Stimulated activated CD8-positive, alpha-beta memory T cell treated with anti-CD3 and anti-CD28 coated beads, Interleukin-7, amount 100 ng/mL, for 1 hour (primary cell): Measurements from ENCODE around the gene PLP1.
"Not testable (repeated sequence)": the region's sequence is repeated elsewhere in the genome, so short reads cannot be mapped to it uniquely, and the experiment has no call there.

ENCODE experiments used
- DNase-seq, 2 donors: peaks; one replicate each; pipeline ENCODE4 v3.0.0-alpha.2; 2020; ENCODE audit warnings: low read depth in 2 of 2

Gene PLP1

GRCh38 chrX:103780336-103781061 is 3.9 kb downstream of the PLP1 start:
- DNase-seq: no peak

GRCh38 chrX:103781062-103781402 is 4.4 kb downstream of the PLP1 start:
- DNase-seq: no peak

GRCh38 chrX:103781706-103782105 is 5.1 kb downstream of the PLP1 start:
- no peak for DNase-seq

GRCh38 chrX:103782640-103783039 is 6.0 kb downstream of the PLP1 start:
- DNase-seq: no peak

GRCh38 chrX:103783196-103783595 is 6.6 kb downstream of the PLP1 start:
- no peak for DNase-seq

DNA sequence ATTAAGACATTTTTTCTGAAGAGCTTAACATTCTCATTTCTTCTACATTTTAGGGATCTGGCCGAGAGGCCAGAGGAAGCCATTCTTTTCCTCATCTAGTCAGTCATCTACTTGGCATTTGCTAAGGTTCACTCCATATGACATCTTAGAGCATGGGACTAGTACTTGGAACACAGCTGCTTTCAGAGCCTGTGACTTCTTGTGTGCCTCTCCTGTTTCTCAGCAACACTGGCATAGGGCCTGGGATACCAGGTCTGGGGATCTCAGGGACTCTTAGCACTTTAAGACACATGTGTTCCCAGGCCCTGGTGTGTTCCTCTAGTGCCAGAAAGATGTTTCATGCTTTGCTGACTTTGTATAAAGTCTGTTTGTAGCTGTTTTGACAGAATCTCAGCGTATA is 7.3 kb downstream of the PLP1 start:
- DNase-seq: no peak

GRCh38 chrX:103789004-103789403 is 12.4 kb downstream of the PLP1 start:
- no peak for DNase-seq

GRCh38 chrX:103791228-103791627 is 14.6 kb downstream of the PLP1 start:
- no peak for DNase-seq

- no peak for DNase-seq
Observed at GRCh38 chrX:103791826-103792485, 15.3 kb downstream of the PLP1 start.

- no peak for DNase-seq
Observed at GRCh38 chrX:103792916-103793544, 16.4 kb downstream of the PLP1 start.

- DNase-seq: no peak
Observed at GRCh38 chrX:103793545-103793940, 16.9 kb downstream of the PLP1 start.

GRCh38 chrX:103794119-103794518 is 17.5 kb downstream of the PLP1 start:
- no peak for DNase-seq

GRCh38 chrX:103797691-103798090 is 21.1 kb downstream of the PLP1 start:
- DNase-seq: no peak

- no peak for DNase-seq
Observed at GRCh38 chrX:103800318-103800717, 23.7 kb downstream of the PLP1 start.

- no peak for DNase-seq
Observed at GRCh38 chrX:103805860-103806259, 29.2 kb downstream of the PLP1 start.

DNA sequence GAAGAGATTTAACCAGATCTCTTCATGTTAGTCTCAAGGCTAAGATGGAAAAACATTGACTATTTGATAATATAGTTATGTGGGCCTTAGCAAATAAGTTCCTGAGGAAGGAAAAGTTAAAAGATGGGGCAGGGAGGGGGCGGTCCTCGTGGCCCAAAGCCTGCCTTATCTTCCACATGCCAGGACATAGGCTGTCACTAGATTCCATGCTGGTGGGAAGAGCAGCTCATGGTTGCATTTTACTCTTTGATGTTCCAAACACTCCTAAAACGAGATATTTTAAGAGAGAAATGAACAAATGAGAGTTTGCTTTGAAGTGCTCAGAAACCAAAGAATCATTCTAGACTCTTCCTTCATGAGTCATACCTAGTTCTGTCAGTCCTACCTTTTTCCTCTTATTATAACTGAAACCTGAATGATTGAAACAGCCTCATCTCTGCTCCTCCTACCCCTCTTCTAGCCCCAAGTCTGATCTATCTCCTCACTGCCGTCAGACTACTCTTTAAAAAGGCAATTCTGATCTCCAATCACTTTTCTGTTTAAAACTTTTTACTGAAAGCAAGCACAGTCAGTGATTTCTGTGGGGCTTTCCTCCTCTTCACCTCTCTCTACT is 30.3 kb downstream of the PLP1 start:
- no peak for DNase-seq

DNA sequence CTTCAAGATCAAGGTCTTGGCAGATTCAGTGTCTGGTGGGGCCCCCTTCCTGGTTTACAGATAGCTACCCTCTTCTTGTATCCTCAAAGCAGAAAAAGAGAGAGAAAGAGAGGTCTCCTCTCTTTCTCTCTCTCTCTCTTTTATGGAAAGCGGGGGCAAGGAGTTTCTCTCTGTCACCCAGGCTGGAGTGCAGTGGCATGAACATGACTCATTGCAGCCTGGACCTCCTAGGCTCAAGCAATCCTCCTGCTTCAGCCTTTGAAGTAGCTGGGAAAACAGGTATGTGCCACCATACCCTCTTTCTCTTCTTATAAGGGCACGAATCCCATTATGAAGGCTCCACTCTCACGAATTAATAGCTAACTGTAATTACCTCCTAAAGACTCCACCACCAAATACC is 35.2 kb downstream of the PLP1 start:
- no peak for DNase-seq

DNA sequence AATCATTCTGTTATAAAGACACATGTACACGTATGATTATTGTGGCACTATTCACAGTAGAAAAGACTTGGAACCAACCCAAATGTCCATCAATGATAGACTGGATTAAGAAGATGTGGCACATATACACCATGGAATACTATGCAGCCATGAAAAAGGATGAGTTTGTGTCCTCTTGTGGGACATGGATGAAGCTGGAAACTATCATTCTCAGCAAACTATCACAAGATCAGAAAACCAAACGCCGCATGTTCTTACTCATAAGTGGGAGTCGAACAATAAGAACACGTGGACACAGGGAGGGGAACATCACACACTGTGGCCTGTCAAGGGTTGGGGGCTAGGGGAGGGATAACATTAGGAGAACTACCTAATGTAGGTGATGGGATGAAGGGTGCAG is 40.5 kb downstream of the PLP1 start:
- DNase-seq: not testable (repeated sequence)

- DNase-seq: no peak
Observed at GRCh38 chrX:103817502-103817901, 40.9 kb downstream of the PLP1 start.

DNA sequence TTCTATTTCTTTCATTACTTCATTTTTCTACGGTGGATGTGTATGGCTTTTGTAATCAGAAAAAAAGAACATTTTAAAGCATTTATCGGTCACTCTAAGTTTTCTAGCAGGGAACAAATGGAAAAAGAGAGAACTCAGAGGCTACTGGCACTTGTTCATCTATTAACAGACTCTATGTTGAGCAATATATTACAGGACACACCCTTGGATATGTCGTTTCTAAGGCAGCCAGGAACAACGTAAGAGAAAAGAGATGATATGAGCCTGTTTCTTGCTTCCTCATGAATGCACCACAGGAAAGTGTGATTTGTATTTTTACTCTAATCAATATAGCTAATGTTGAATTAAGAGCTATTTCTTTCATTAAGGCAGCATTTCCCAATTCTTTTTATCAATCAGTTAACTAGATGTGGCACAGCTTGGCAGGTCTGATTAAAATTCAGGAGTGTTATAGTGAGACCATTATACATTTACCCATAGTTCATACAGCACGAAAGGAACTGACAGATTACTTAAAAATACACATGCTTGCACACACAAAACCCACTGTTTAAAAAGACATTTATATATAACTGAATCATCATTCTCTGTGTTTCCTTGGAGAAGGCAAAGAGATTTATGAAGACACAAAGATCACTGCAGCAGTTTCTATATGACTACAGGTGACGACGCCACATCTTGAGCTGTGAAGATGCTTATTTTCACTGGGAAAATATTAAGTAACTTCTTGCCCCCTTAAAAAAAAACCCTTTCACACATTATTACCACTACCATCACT is 42.4 kb downstream of the PLP1 start:
- no peak for DNase-seq

DNA sequence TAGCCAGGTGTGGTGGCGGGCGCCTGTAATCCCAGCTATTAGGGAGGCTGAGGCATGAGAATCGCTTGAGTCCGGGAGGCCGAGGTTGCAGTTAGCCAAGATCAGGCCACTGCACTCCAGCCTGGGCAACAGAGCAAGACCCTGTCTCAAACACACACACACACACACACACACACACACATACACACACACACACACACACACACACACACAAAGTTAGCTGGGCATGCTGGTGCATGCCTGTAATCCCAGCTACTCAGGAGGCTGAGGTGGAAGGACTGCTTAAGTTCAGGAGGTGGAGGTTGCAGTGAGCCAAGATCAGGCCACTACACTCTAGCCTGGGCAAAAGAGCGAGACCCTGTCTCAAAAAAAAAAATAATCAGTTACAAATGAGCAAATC is 44.2 kb downstream of the PLP1 start:
- not testable (repeated sequence) for DNase-seq

GRCh38 chrX:103823591-103823990 is 47.0 kb downstream of the PLP1 start:
- no peak for DNase-seq
